H7 (cell line): ENCODE measurements around the gene NFATC2. TPM values are rescaled to one million over a fixed set of nuclear protein-coding genes. Genes with fewer than 3 reads are reported as not detected.

Experiments
- DNase-seq: peaks from one replicate; pipeline ENCODE4 v3.0.0; 2012
- H3K27me3 ChIP-seq: 2 replicates; pipeline ENCODE4 v1.6.0; 2011; ENCODE audit warnings: mild to moderate bottlenecking, low read length; ENCODE audit not compliant: control insufficient read depth, insufficient read depth
- H3K36me3 ChIP-seq: replicated peaks from 2 replicates; pipeline ENCODE4 v1.5.1; 2011; ENCODE audit warnings: low read length; ENCODE audit not compliant: control insufficient read depth, insufficient read depth
- H3K4me3 ChIP-seq: 2 replicates; pipeline ENCODE4 v1.5.1; 2011; ENCODE audit warnings: low read depth, mild to moderate bottlenecking, control low read depth, low read length, moderate library complexity; ENCODE audit not compliant: insufficient read depth
- total RNA-seq: library from RNA; depleted of rRNA; stranded (reverse); fragments of >200 nt; shearing (Covaris generic); gene quantifications from 2 replicates; pipeline ENCODE4 v1.2.3, GENCODE V29; 2014

Gene NFATC2
- total RNA-seq, 1 experiment from 2014 or later = 0.28 TPM

GRCh38 chr20:51461306-51461705, 81.2 kb downstream of the NFATC2 start:
- H3K27me3 ChIP-seq = no peaks in the 10 kb centered on the region
- no peaks in the 10 kb centered on the region for H3K36me3 ChIP-seq
- H3K4me3 ChIP-seq = no peak overlapping the region
- no peak for DNase-seq

- no peaks in the 10 kb centered on the region for H3K36me3 ChIP-seq
- DNase-seq = no peak
- no peaks in the 10 kb centered on the region for H3K27me3 ChIP-seq
- no peak overlapping the region for H3K4me3 ChIP-seq
Observed at GRCh38 chr20:51460569-51461265, 81.8 kb downstream of the NFATC2 start.

- Histone ChIP-seq H3K36me3 (no peaks in the 10 kb centered on the region), H3K27me3 (no peaks in the 10 kb centered on the region)
- no peak for DNase-seq
Observed at GRCh38 chr20:51460163-51460562, 82.4 kb downstream of the NFATC2 start.

GRCh38 chr20:51458751-51459439, 83.6 kb downstream of the NFATC2 start:
- no peak overlapping the region for H3K4me3 ChIP-seq

More at GRCh38 chr20:51460163-51460562, 82.4 kb downstream of the NFATC2 start:
- no peak overlapping the region for H3K4me3 ChIP-seq

GRCh38 chr20:51457533-51457932, 85.0 kb downstream of the NFATC2 start:
- H3K27me3 ChIP-seq = no peaks in the 10 kb centered on the region
- no peaks in the 10 kb centered on the region for H3K36me3 ChIP-seq
- no peak for DNase-seq
- H3K4me3 ChIP-seq = no peak overlapping the region

More at GRCh38 chr20:51458751-51459439, 83.6 kb downstream of the NFATC2 start:
- no peaks in the 10 kb centered on the region for H3K36me3 ChIP-seq
- DNase-seq = no peak
- H3K27me3 ChIP-seq = no peaks in the 10 kb centered on the region

GRCh38 chr20:51456511-51457509, 85.7 kb downstream of the NFATC2 start:
- Histone ChIP-seq H3K36me3 (no peaks in the 10 kb centered on the region), H3K4me3 (no peak overlapping the region), H3K27me3 (no peaks in the 10 kb centered on the region)
- peak; percentile 78 for DNase-seq

GRCh38 chr20:51454250-51454865, 88.2 kb downstream of the NFATC2 start:
- Histone ChIP-seq H3K4me3 (no peak overlapping the region), H3K27me3 (no peaks in the 10 kb centered on the region), H3K36me3 (no peaks in the 10 kb centered on the region)
- DNase-seq = no peak

GRCh38 chr20:51452734-51453365, 89.7 kb downstream of the NFATC2 start:
- Histone ChIP-seq H3K36me3 (no peaks in the 10 kb centered on the region), H3K4me3 (no peak overlapping the region), H3K27me3 (no peaks in the 10 kb centered on the region)
- no peak for DNase-seq

GRCh38 chr20:51452091-51452613, 90.4 kb downstream of the NFATC2 start:
- no peaks in the 10 kb centered on the region for H3K27me3 ChIP-seq

GRCh38 chr20:51451484-51451883, 91.0 kb downstream of the NFATC2 start:
- no peak for DNase-seq
- Histone ChIP-seq H3K27me3 (no peaks in the 10 kb centered on the region), H3K36me3 (no peaks in the 10 kb centered on the region), H3K4me3 (no peak overlapping the region)

More at GRCh38 chr20:51452091-51452613, 90.4 kb downstream of the NFATC2 start:
- no peaks in the 10 kb centered on the region for H3K36me3 ChIP-seq
- no peak for DNase-seq
- no peak overlapping the region for H3K4me3 ChIP-seq

- no peak for DNase-seq
- Histone ChIP-seq H3K27me3 (no peaks in the 10 kb centered on the region), H3K4me3 (no peak overlapping the region), H3K36me3 (no peaks in the 10 kb centered on the region)
Observed at GRCh38 chr20:51450984-51451383, 91.5 kb downstream of the NFATC2 start.

- H3K36me3 ChIP-seq = no peaks in the 10 kb centered on the region
- DNase-seq = no peak
- H3K4me3 ChIP-seq = no peak overlapping the region
- no peaks in the 10 kb centered on the region for H3K27me3 ChIP-seq
Observed at GRCh38 chr20:51450221-51450712, 92.3 kb downstream of the NFATC2 start.

- Histone ChIP-seq H3K4me3 (no peak overlapping the region), H3K36me3 (no peaks in the 10 kb centered on the region), H3K27me3 (no peaks in the 10 kb centered on the region)
- DNase-seq = no peak
Observed at GRCh38 chr20:51449498-51450220, 92.9 kb downstream of the NFATC2 start.
